HCEC 1CT (cell line): ENCODE data around the gene PDK4.
"Not testable (repeated sequence)": the region's sequence is repeated elsewhere in the genome, so short reads cannot be mapped to it uniquely, and the experiment has no call there.

Experiments
- DNase-seq: peaks from one replicate; pipeline ENCODE4 v3.0.0-alpha.2; 2017

The PDK4 gene

GRCh38 chr7:95558864-95559263 is 37.5 kb downstream of the PDK4 start:
- no peak for DNase-seq

DNA sequence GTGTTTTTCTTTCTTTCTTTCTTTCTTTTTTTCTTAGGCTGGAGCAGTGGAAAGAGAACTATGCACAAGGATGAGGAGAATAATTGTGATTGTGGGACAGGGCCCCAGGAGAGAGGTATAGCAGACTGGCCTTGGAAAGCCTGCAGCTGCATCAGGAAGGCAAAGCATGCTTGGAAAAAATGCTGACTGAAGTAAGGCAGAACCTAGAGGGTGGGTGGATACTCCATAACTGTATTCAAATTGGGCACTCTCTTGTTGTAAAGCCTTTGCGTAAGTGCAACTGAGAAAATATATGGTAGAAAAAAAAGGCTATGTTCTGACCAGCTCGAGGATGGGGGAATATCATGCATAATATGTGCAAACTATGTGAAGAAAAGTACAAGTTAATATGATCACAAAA is 39.5 kb downstream of the PDK4 start:
- DNase-seq: no peak

DNA sequence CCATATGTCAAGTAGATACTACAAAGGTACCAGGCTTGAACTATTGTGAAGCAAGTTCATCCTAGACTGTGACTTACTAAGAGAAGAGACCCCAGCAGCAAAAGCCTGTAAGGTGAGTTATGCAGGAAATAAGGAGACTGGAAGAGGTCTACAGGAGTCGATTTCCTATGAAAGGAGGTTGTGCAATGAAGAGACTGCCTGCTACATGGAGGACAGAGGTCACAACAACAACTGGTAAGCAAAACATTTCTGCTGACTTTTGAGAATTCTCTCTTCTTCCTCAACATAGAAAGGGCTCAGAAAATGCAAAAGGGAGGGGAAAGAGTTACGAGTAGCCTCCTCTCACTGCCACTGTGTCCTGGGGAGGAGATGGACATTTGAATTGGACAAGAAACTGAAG is 42.4 kb downstream of the PDK4 start:
- no peak for DNase-seq

DNA sequence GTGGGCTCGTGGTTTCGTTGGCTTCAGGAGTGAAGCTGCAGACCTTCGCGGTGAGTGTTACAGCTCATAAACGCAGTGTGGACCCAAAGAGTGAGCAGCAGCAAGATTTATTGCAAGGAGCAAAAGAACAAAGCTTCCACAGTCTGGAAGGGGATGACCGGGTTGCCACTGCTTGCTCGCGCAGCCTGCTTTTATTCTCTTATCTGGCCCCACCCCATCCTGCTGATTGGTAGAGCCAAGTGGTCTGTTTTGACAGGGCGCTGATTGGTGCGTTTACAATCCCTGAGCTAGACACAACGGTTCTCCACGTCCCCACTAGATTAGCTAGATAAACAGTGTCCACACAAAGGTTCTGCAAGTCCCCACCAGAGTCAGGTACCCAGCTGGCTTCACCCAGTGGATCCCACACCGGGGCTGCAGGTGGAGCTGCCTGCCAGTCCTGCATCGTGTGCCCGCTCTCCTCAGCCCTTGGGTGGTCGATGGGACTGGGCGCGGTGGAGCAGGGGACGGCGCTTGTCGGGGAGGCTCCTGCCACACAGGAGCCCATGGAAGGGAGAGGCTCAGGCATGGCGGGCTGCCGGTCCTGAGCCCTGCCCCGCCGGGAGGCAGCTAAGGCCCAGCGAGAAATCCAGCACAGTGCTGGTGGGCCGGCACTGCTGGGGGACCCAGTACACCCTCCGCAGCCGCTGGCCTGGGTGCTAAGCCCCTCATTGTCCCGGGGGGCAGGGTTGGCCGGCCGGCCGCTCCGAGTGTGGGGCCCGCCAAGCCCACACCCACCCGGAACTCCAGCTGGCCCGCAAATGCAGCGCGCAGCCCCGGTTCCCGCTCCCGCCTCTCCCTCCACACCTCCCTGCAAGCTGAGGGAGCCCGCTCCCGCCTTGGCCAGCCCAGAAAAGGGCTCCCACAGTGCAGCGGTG is 44.0 kb downstream of the PDK4 start:
- DNase-seq: not testable (repeated sequence)

- no peak for DNase-seq
Observed at GRCh38 chr7:95550546-95550945, 45.8 kb downstream of the PDK4 start.

DNA sequence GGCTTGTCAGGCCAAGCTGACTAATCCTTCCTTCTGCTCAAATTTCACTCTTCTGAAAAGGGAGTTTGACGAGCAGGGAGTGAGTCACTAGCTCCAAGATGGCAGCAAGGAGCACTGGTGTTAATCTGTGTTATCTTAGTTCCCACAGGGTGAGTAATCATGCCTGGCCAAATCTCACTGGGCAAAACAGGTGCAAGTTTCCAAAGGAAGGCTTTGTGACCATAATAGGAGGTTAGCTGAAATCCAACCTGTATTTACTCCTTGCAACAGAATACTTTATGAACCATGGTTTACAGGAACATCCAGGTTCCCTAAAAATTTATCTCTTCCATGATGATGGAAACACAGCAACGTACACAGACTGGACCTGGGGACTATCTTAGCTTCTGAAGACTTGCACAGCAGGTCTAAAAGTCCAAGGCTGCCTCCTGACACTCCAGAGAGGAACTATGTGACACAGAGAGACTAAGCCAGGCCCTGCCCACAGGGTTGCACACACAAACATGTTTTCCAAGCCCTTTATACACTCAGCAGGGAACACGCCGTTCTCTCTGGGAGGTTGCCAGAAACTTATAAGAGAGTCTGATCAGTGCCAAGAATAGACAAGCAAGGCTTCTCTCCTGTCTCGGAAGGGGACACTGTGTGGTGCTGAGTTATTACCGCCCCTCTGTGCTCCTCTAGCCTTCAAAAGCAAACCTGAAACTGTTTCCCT is 46.3 kb downstream of the PDK4 start:
- peak; percentile 87 for DNase-seq

DNA sequence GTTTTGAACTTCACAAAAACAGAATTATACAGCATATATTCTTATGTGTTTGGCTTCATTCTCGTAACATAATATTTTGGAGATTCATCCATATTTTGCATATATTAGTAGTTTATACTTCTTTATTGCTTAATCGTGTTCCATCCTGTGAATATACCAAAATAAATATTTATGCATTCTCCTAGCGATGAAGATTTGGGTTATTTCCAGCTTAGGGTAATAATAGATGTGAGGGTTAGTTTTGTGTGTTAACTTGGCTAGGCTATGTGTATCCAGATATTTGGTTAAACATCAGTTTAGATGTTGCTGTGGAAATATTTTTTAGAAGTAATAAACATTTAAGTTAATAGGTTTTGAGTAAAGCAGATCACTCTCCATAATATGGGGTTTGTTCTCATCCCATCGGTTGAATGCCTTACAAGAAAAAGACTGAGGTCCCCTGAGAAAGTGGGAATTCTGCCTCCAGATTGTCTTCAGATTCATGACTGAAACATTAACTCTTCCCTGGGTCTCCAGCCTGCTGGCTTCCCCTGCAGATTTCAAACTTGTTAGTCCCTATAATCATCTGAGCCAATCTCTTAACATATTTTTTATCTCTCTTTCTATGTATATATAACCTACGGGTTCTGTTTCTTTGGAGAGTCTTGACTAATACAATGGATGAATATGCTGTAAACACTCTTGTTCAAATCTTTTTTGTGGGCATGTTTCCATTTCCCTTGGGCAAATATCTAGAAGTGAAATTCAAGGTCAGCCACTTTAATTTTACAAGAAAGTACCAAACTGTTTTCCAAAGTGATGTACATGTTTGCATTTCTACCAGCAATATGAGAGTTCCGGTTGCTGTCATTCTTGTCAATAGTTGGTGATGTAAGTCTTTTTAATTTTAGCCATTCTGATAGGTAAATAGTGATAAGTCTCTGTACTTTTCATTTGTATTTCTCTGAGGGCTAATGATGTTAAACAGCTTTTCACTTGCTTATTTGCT is 48.7 kb downstream of the PDK4 start:
- no peak for DNase-seq

- no peak for DNase-seq
Observed at GRCh38 chr7:95546647-95547046, 49.7 kb downstream of the PDK4 start.

- DNase-seq: no peak
Observed at GRCh38 chr7:95545673-95546072, 50.6 kb downstream of the PDK4 start.

DNA sequence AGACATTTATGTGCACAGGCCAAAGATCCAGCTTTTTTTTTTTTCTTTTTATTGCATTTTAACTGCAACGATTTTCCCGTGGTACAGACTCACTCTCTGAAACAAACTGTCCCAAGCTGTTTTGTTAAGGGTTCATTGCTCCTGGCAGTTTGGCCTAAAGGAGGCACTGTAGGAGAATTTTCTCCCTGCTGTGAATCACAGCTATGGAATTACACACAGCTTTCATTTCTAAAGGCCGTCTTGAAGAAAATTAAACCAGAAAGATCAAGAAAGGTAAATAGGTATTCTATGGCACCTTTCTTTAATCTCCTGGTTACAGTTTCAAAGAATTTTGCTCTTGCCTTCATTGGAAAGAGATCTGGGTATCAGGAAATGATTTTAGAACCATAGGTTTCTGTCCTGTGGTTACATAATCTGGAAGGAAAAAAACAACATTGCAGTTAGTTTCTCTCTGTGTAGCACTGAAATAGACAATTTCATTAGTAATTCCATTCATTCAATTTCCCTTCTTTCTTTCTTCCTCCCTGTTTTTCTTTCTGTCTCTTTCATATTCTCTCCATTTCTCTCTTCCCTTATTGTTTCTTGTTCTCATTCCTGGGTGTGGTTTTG is 51.2 kb downstream of the PDK4 start:
- peak; percentile 54 for DNase-seq

GRCh38 chr7:95544171-95544570 is 52.1 kb downstream of the PDK4 start:
- DNase-seq: no peak

DNA sequence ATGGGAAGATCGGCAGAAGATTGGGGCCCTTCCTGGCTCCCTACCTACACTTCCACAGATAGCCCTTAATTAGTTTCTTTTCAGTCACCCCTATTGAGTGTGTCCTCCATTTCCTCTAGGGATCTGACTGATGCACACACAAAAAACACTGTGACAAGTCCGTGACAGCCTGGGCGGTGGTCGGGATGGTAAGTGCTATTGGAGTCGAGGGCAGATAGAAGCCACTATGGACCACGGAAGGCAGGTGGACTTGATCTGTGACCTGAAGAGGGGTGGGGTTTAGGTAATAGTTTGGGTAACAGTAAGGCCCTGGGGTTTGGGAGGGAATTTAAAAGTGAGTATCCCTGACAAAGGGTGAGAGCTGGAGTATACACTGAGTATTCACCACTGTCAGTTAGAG is 53.0 kb downstream of the PDK4 start:
- DNase-seq: no peak

DNA sequence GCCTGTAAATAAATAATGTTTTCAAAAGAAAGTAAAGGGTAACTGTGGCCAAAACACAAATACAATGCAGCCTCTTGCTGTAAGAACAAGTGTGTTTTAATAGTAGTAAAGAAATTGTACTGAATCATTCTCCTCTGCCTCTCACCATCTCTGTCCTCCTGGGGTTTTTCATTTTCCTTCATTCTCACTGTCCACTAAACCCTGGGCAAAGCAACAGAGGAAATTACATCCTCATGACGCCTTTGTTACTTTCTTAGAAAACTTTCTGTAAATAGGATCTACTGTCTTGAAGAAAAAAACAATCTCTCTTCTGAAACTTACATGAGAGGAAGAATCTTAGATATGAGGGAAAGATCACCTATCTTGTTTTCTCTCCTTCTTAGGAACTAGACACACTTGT is 56.0 kb downstream of the PDK4 start:
- no peak for DNase-seq

- no peak for DNase-seq
Observed at GRCh38 chr7:95539426-95539825, 56.9 kb downstream of the PDK4 start.

DNA sequence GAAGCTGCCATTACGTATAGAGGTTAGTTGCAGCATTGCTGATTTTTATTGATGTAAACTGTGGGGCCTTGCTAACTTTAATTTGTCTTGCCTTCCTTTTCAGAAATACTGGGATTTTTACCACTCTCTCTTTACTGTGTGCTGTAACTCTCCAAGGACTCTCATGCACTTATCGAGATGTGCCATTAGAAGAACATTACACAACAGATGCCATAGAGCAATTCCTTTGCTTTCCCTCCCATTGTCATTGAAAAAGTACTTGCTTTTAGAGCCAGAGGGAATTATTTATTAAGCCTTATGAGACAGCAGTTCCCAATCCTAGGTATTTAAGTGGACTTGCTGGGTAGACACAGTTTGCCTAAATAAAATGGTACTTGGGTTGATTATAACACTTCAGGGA is 58.8 kb downstream of the PDK4 start:
- no peak for DNase-seq

GRCh38 chr7:95536656-95537311 is 59.5 kb downstream of the PDK4 start:
- DNase-seq: no peak

GRCh38 chr7:95535662-95536061 is 60.7 kb downstream of the PDK4 start:
- no peak for DNase-seq

- no peak for DNase-seq
Observed at GRCh38 chr7:95534796-95535195, 61.5 kb downstream of the PDK4 start.
